ENCODE results near the gene MEX3A.
"Not testable (repeated sequence)": the region's sequence is repeated elsewhere in the genome, so short reads cannot be mapped to it uniquely, and the experiment has no call there.

Gene MEX3A

DNA sequence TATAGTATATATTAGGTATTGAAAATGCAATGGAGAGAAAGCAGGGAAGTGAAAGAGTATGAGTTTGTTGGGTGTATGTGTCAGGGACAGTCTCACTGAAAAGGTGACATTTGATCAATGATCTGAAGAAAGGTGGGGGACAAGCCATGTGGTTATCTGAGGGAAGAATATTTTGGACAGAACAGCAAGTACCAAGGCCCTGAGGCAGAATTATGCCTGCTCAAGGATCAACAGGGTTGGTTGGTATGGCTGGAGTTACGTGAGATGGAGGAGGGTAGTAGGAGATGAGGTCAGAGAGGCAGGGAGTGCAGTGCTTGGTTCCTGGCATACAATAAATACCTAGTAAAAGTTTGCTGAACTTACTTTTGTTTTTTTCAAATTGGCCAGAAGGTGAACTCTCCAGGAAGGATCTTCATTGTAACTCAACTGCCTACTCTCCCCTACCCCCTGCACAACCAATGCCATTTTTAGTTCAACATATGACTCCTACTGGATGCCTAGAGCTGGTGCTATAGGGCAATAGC is 25.9 kb downstream of the MEX3A start:
- no peak for DNase-seq (ENCODE audit: low read depth in 2 of 3, low spot score in 2 of 3)

DNA sequence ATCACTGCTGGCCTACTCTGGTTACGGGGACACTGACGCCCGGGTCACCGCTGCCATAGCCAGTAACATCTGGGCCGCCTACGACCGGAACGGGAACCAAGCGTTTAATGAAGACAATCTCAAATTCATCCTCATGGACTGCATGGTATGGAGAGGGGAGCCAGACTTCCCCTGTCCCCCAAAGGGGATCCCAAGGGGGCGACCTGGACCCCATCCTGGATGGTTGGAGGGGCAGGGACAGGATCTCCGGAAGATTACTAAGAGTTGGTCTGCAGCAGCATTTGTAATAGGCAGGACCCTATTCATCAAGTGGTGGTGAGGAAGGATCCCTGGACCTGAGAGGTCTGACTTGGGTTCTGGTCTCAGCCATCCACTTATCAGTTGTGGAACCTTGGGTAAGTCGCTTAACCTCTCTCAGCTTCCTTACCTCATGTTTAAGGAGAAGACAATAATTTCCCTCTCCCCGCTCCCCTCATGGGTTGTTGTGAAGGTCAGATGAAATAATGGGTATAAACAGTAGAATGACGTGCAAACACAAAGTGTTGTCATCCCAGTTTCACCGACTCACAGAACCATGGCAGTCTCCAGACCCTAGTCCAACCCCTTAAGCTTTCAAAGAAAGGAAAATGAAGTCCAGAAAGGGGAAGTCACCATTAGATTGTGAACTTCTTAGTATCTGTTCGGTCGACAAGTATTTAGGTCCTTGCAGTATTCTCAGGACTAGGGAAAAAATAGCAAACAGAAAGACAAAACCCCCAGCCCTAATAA is 26.8 kb downstream of the MEX3A start:
- DNase-seq (ENCODE audit: low read depth in 2 of 3, low spot score in 2 of 3), result peak in 1 of 3 experiments; percentile 19

DNA sequence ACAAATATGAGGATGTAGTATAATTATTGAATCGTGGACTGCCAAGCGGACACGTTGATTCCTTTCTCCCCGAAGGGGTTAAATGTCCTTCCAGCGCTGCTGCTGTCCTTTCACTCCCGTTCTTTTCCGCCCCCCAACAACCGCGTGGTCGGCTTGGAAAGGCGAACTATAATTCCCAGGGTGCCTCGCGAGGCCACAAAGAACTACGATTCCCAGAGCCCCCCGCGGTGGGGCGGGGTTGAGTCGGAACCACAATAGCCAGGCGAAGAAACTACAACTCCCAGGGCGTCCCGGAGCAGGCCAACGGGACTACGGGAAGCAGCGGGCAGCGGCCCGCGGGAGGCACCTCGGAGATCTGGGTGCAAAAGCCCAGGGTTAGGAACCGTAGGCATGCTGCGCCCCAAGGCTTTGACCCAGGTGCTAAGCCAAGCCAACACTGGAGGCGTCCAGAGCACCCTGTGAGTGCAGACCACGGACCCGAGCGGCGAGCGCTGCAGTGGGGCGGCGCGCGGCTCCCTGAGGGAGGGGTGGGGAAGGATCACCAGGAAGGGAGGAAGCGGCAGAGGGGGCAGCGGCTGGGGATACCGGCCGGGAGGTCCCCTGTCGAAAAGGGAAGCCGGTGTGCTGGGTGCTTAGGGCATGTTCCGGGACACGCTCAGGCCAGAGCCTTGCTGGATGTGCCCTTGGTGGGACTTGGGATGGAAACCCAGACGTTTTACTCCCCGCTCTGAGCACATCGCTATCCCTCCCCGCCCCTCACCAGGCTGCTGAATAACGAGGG is 27.6 kb downstream of the MEX3A start, which contains the start of gene LAMTOR2:
Gene LAMTOR2, plus strand, starts transcription at position 283 of the 781 bp plus-strand sequence. Its CDS starts 108 bp downstream, at position 391.
- DNase-seq (ENCODE audit: low read depth in 2 of 3, low spot score in 2 of 3), result peak; percentile 92 to 94 (median 93)

DNA sequence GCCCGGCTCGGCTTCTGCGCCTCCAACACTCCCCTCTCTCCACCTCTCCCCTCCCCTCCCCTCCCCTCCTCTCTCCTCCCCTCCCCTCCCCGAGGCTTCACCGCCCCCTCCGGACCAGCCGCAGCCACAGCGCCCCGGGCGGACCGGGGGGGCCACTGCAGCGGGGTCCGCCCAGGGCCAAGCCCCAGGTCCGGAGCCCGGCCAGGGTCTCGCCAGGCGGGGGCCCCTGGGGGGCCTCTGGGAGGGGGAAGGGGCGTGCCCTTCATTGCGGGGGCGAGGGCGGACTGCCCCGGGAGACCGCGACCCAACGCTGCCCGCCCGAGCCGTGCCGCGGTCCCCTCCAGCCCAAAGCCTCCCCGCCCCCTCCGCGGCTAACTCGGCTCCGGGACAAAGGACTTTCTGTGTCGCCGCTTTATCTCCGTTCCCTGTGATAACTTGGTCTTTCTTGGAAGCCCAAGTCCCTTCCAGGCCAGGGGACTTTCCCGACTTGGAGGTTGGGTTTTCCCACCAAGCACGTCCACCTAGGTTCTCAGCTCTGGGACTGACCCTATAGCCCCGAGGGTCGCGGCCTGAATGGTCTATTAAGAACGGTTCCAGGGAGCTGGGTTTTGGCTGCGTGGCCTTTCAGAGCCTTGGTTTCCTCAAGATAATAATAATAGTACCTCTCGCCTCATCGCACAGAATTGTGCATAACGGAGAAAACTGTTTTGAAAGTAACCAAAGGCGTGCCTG is 28.3 kb downstream of the MEX3A start, which contains the start of gene UBQLN4:
Gene UBQLN4, minus strand, starts transcription at position 31 of the 732 bp plus-strand sequence. CDS start 97 bp downstream, outside the sequence.
- DNase-seq (ENCODE audit: low read depth in 2 of 3, low spot score in 2 of 3), result peak; percentile 64 to 81 (median 64)

DNA sequence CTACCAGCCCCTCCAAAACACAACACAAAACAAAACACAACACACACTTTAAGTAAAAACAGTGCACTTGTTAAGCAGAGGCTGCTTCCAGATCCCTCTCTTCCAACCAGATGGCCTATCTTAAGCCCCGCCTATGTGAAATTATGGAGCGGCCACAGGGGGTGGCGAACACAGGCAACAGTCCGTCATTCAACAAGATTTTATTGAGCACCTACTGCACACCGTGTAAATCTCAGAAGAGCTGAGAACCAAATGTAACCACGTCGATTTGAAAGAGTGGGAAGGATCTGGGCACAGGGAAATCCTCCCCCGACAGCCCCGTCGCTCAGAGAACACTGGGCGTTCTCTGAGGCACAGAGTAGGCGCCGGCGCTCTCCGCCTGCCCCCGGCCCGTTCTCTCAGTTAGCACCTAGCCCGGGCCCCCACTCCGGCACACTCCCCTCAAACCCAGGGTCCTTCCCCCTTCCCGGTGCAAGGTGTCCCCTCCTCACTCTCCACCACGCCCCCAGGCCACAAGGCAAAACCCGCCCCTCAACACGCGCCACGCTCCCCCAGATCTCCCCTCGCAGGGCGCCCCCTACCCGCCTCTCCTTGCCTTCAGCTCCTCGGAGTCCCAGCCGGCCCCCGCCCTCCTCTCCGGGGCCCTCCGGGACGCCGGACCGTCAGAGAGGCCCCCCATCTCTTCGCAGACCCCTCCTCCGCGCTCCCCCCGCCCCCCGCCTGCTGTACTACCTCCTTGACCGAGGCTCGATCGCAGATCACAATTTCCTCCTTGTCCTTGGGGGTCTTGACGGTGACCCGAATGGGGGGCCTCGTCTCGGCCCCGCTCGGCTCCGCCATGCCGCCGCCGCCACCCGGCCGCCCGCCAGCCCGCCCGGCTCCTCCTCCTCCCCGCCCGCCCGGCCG is 29.1 kb downstream of the MEX3A start:
- peak; percentile 38 to 44 (median 44) for DNase-seq (ENCODE audit: low read depth in 2 of 3, low spot score in 2 of 3)

DNA sequence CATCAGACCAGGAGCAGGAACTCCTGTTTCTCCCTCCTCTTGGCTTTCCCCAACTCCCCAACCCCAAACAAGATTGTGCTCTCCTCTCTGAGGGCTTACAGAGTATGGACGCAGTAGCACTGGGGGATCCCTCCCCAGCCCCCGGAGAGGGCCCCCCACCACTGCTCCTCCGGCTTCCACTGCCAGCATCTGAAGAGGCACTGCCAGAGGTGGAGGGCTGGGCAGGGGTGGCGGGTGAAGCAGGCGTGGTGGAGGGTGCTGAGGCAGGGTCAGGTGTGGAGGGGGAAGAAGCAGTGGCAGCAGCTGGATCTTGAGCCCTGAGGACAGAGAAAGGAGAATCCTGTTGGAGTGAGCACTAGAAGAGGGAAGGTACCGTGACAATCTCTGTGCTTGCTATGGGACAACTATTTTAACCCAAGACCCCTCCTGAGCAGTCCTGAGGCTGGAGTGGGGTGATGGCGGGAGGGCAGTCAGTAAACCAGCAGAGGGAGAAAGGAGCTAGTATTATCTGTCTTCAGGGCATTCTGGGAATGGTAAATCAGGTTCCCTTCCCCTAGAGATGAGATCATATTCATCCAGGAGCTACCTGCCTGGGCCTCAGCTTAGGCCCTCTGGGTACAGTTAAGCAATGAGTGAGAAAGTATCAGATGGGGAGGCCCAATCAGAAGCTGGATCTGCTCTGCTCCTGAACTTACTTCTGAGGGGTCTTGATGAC is 31.1 kb downstream of the MEX3A start:
- no peak for DNase-seq (ENCODE audit: low read depth in 2 of 3, low spot score in 2 of 3)

DNA sequence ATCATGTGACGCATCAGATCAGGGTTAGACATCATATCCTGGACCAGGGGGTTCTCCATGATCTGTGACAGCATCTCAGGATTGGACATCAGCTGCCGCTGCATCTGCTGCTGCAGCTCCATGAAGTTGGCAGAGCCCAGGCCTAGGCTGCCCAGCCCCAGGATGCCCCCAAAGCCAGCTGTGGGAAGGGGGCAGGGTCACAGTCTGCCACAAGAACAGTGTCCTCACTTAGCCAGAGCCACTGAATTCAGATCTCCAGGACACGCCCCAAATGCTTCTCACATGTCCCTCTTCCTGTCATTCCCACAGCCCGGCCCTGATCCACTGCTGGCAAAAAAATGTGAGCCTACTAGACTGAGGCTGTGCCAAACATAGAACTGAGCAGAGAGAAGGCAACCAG is 31.9 kb downstream of the MEX3A start:
- no peak for DNase-seq (ENCODE audit: low read depth in 2 of 3, low spot score in 2 of 3)

DNA sequence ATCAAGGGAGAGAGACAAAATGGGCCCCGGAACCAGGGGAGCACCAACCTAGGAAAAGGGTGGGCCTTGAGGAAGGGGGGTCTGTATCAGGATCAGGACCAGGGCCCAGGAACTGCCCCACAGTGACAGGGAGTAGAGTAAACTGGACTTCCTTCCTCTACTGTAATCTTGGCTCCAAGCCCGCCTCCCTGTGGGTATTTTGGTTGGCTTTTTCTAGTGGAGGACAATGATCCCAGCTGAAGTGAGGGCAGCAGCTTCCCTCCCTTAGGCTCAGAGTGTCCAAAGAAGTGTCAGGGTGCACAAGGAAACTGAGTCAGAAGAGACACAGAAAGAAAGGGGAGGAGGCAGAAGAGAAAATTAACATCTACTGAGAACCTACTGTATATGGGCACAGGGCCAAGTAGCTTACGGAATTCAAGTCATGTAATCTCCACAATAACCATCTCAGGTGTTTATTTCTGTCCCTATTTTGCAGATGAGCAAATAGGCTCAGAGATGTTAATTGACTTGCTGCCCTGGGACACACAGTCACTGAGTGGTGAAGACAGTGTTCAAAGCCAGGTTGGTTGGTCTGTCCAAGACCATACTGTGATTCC is 33.5 kb downstream of the MEX3A start:
- DNase-seq (ENCODE audit: low read depth in 2 of 3, low spot score in 2 of 3), result no peak

DNA sequence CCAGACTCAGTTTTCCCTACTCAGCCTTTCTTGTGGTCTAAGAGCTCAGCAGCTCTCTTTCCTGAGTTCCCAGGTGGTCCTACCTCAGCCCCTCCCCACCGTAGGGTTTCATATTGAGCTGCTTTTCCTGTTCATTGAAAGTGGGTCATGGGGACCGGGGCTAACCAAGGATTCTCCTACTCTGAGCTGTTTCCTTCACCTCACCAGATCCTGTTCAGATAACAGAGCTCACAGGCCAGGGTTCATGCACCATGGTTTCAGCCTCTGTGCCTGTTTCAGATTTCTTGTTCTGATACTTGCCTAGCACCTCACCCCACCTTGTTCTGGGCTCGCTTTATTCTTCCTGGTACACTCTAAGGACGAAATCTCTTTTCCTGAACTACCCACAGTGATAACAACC is 37.2 kb downstream of the MEX3A start:
- DNase-seq (ENCODE audit: low read depth in 2 of 3, low spot score in 2 of 3), result no peak

DNA sequence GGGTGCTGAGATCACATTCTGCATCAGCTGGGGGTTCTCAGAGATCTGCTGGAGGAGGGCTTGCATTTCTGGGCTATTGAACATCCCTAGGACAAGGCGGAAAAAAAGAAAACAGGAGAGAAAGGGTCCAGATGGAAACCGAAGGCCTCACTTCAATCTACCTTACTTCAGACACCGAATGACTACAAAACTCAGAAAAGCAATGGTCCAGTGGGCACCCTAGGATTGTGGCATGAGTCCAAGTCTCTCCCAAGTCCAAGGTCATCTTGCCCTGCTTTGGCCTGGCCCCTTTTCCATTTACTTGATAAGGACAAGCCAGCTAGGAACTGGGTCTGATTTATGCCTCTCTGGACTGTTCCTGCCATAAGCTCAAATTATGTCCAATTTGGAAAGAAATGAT is 39.4 kb downstream of the MEX3A start:
- DNase-seq (ENCODE audit: low read depth in 2 of 3, low spot score in 2 of 3), result no peak

DNA sequence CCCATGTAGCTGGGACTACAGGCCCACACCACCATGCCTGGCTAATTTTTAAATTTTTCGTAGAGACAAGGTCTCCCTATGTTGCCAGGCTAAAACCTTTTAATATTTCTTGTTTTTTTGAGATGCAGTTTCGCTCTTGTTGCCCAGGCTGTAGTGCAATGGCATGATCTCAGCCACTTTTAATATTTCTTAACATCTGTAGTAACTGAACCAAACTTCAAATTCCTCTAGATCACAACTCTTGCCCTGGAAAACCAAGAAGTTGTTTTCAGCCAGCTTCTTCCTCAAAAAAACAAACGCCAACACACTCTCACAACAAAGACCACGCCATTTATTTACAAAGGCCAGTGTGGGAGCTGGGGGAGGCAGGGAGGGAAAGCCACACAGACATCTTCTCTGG is 47.3 kb downstream of the MEX3A start:
- DNase-seq (ENCODE audit: low read depth in 2 of 3, low spot score in 2 of 3), result not testable (repeated sequence)

DNA sequence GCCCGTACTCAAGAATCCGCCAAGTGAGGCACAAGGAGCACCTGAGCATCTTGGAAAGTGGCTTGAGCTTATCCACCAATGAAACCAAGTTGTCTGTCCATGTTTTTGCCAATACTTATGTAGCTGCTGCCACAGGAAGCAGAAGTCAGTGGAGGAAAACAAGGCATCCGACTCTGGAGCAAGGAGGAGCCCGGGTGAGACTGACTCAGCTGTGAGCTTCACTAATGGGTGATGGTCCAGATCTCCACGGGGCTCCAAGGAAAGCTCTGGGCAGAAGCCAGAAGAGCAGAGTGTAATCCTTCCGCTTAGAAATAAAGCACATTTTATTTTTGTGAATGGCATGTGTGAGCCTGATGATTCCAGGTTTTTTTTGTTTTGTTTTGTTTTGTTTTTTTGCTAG is 49.3 kb downstream of the MEX3A start:
- DNase-seq (ENCODE audit: low read depth in 2 of 3, low spot score in 2 of 3), result no peak

DNA sequence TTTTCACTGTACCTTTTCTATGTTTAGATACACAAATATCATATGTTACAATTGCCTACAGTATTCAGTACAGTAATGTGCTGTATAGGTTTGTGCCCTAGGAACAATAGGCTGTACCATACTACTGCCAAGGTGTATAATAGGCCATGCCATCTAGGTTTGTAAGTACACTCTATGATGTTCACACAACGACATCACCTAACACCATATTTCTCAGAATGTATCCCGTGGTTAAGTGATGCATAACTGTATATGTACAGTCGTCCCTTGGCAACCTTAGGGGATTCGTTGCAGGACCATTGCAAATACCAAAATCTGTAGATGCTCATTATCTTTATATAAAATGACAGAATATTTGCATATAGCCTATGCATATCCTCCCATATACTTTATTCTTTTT is 55.7 kb downstream of the MEX3A start:
- no peak for DNase-seq (ENCODE audit: low read depth in 2 of 3, low spot score in 2 of 3)

DNA sequence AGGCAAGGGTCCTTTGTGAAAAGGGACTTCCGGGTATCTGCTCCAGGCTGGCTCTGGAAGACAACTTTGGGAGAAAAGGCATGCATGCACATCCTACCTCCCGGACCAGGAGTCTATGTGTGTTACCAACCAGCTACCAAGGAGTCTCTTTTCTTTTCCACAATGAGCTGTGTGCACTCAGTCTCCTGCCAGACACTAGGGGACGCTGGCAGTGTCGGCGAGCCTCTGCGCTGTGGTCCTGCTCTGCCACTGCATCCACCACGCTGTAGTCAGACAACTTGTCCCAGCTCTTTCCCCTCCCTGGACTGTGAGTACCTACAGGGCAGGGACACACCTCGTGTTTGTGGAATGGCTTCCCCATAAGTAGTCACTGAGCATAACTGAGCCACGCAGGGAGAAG is 56.4 kb downstream of the MEX3A start:
- DNase-seq (ENCODE audit: low read depth in 2 of 3, low spot score in 2 of 3), result peak in 1 of 3 experiments; percentile 19

DNA sequence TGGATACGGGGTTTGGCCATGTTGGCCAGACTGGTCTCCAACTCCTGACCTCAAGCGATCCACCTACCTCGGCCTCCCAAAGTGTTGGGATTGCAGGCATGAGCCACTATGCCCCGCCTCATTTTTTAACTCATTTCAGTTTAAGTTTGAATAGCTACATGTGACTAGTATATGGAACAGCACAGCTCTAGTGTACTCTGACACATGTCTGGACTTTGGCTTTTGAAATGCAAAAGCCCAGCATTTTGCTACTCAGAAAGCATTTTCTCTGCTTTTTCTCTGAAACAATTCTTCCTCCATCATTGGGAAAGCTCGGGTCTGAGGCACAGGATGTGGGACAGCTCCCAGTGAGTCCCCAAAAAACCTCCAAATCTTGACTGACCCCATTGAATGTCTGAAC is 57.5 kb downstream of the MEX3A start:
- DNase-seq (ENCODE audit: low read depth in 2 of 3, low spot score in 2 of 3), result no peak
